Esophagus muscularis mucosa (tissue), 4 donors: ENCODE data around the gene VILL.

ENCODE experiments used
- CTCF ChIP-seq, 3 experiments: fragments of 200-600 bp in 2 of 3; fragments of 450-650 bp in 1 of 3; sonication (generic) in 2 of 3; IDR thresholded peaks; one replicate each; pipeline ENCODE4 v1.5.1; 2017 to 2019; ENCODE audit warnings: antibody characterized with exemption in 3 of 3, mild to moderate bottlenecking in 2 of 3, moderate library complexity in 1 of 3
- EP300 ChIP-seq: sonication (generic); formaldehyde crosslinking; IDR thresholded peaks from one replicate; pipeline ENCODE4 v1.6.1; 2017; ENCODE audit warnings: antibody characterized with exemption
- POLR2A ChIP-seq: fragments of 450-650 bp; IDR thresholded peaks from one replicate; pipeline ENCODE4 v1.6.1; 2017; ENCODE audit warnings: antibody characterized with exemption, moderate library complexity, mild to moderate bottlenecking, low read depth
- POLR2AphosphoS5 ChIP-seq, 2 donors: sonication (generic); formaldehyde crosslinking; IDR thresholded peaks; one replicate each; pipeline ENCODE4 v1.6.1; 2017; ENCODE audit warnings: antibody characterized with exemption in 2 of 2

- TF ChIP-seq POLR2AphosphoS5 (IDR thresholded peaks at IDR 0.05) (no peak), POLR2A (no peak), EP300 (no peak), CTCF (IDR thresholded peaks at IDR 0.05) (no peak)
These were observed 39.8 kb downstream of the VILL start for GRCh38 chr3:38030126-38031021.
